22Rv1 (cell line): Measurements from ENCODE around the gene HSPB1.

Source experiments
- H3K27ac ChIP-seq: fragments of 450-650 bp; 2 replicates; pipeline ENCODE4 v1.5.1; 2017
- ZFX ChIP-seq: fragments of 450-650 bp; IDR thresholded peaks from 2 replicates; pipeline ENCODE4 v1.6.1; 2017; ENCODE audit warnings: antibody characterized with exemption, borderline replicate concordance
- TF ChIP-seq, protein P1 (sequence below): fragments of 450-650 bp; IDR thresholded peaks from 2 replicates; pipeline ENCODE4 v1.5.1; 2017; ENCODE audit warnings: mild to moderate bottlenecking

The HSPB1 gene

DNA sequence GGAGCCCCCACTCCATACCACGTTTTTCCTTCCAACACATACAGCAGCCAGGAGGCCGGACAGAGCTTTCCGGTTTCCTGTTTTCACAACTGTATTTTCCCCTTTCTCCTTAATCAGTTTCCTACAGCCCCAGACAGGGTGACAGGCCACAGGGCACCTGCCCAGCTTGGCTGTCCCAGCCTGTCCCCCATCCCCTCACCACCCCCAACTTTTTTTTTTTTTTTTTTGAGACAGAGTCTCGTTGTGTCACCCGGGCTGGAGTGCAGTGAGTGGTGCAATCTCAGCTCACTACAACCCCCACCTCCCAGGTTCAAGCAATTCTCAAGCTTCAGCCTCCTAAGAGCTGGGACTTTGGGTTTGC is 10.3 kb upstream of the HSPB1 start:
- TF ChIP-seq, protein P1, sequence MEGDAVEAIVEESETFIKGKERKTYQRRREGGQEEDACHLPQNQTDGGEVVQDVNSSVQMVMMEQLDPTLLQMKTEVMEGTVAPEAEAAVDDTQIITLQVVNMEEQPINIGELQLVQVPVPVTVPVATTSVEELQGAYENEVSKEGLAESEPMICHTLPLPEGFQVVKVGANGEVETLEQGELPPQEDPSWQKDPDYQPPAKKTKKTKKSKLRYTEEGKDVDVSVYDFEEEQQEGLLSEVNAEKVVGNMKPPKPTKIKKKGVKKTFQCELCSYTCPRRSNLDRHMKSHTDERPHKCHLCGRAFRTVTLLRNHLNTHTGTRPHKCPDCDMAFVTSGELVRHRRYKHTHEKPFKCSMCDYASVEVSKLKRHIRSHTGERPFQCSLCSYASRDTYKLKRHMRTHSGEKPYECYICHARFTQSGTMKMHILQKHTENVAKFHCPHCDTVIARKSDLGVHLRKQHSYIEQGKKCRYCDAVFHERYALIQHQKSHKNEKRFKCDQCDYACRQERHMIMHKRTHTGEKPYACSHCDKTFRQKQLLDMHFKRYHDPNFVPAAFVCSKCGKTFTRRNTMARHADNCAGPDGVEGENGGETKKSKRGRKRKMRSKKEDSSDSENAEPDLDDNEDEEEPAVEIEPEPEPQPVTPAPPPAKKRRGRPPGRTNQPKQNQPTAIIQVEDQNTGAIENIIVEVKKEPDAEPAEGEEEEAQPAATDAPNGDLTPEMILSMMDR, result no peak
- TF ChIP-seq ZFX, result no peak
- H3K27ac ChIP-seq, result peak overlapping the region; percentile 79

DNA sequence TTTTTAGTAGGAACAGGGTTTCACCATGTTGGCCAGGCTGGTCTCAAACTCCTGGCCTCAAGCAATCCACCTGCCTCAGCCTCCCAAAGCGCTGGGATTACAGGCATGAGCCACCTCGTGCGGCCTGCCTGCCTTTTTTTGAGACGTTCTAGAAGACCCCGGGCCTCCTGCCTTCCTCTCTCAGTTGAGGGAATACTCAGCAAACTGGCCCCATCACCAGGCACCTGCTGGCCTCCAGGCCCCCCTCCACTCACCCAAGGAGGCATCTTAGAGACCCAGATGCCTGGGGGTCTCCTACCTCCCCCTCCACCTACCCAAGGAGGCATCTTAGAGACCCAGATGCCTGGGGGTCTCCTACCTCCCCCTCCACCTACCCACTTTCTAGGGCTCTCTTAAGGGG is 9.6 kb upstream of the HSPB1 start:
- peak overlapping the region; percentile 79 for H3K27ac ChIP-seq

DNA sequence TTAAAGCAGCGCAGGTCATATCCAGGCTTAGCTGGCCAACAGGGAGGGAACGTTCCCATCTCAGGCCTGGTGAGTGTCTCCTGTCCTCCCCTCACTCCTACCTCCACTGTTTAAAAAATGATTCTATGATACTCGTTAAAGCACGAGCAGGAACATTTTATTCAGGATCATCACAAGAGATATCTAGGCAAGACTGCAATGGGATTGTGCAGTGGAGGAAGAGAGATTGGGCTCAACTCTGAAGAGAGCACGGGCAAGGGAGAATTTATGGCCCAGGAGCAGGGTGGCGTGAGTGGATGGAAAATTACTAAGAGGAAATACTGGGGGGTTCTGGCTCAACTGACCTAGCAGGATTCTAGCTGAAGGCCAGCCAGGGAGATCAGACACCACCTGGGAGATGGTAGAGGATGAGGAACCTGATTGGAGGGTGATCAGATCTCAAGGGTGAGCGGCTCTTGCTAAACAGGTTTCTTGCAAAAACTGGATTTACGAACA is 9.0 kb upstream of the HSPB1 start:
- peak overlapping the region; percentile 79 for H3K27ac ChIP-seq
- no peak for TF ChIP-seq ZFX
- TF ChIP-seq, protein P1, result no peak

DNA sequence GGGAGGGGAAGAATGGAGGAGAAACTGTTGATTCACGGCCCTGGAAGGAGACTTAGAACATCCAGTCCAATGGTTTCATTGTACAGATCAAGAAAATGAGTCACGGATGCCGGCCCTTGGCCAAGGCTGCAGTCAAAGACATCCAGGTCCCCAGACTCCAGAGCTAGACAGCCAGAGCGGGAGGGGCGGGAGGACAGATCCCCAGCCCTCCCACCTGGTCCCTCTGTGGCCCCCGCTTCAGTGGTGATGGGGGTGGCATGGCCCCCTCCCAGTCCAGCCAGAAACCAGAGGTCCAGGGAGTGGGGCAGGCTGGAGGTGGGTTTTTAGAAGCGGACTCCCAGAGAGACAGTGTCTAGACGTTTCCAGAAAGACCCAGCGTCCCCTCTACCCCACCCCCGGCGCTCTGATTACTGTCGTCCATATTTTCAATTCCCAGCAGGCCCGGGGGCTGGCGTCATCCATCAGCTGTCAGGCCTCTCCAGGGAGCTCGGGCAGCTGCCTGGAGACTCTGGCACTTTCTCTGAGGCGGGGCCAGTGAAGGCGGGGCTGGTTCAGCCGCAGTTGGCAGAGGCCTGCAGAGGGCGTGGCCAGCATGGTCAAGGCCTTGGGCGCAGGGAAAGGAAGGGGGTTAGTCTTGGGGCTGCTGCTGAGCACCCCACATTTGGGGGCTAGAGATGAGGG is 8.0 kb upstream of the HSPB1 start:
- peak overlapping the region; percentile 79 for H3K27ac ChIP-seq
- TF ChIP-seq, protein P1, result 0 out of 2 replicates have a peak, but pooled peaks have one; percentile 7
- TF ChIP-seq ZFX, result no peak

DNA sequence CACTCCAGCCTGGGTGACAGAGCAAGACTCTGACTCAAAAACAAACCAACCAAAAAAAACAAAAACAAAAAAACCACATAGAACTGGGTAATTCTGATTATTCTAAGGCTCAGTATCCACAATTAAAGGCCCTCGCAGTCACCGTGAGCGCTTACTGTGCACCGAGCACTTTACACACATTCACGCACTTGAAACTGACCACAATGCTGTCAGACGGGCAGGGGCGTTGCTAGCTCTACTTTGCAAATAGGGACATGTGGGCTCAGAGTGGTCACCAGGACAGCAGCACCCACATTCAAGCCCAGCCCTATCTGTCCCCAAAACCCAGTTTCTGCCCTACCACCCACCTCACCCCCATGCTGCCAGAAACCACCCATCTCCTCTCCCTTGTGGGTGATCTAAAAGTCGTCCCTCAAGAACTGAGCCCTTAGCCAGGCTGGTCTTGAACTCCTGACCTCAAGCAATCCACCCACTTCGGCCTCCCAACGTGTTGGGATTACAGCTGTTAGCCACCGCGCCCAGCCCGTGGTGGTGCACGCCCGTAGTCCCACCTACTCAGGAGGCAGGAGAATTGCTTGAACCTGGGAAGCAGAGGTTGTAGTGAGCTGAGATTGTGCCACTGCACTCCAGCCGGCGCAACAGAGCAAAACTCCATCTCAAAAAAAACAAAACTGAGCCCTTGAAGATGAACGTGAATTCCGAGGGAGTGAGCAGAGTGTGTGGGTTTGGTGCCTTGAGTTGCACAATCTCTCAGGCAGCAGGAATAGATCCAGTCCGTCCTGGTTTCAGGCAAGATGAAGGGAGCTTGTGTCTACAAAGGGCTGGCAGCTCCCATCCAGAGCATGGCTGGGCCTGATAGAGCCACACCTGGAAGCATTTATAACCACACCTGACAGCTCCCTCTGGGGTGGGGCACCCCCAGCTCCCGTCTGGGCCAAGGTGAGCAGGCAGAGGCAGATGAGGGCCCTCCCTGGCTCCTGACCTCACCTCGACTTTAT is 5.4 kb upstream of the HSPB1 start:
- TF ChIP-seq ZFX, result no peak
- TF ChIP-seq, protein P1, result no peak
- peak overlapping the region; percentile 13; the same call in 1 of the 2 replicates for H3K27ac ChIP-seq

DNA sequence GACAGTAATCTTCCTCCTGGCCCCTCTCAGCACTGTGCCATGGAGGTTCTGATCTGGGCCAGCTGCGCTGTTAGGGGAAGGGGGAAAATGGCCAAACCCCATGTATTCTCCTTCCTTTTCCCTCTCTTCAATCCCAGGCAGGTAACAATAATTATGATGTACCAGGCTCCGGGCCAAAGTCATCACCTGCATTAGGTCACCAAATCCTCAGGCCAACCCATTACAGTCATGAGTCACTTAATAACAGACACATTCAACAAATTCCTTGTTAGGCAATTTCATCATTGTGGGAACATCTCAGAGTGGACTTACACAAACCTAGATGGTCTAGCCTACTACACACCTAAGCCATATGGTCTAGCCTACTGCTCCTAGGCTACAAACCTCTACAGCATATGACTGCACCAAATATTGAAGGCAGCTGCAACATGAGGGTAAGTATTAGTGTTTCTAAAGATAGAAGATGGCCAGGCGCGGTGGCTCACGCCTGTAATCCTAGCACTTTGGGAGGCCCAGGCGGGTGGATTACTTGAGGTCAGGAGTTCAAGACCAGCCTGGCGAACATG is 2.2 kb upstream of the HSPB1 start:
- H3K27ac ChIP-seq, result peak overlapping the region; percentile 98
- TF ChIP-seq, protein P1, result no peak
- TF ChIP-seq ZFX, result no peak

DNA sequence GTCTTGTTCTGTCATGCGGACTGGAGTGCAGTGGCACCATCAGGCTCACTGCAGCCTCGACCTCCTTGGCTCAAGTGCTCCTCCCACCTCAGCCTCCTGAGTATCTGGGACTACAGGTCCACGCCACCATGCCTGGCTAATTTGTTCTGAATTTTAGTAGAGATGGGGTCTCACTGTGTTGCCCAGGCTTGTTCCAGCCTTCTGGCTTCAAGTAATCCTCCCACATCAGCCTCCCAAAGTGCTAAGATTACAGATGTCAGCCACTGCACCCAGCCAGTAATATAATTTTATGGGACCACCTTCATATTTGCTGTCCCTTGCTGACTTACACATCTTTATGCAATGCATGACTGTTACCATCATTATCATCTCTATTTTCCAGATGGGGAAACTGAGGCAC is 1.5 kb upstream of the HSPB1 start:
- TF ChIP-seq, protein P1, result no peak
- TF ChIP-seq ZFX, result no peak
- peak overlapping the region; percentile 98 for H3K27ac ChIP-seq
